GM21360 (cell line): ENCODE results near the gene WNK2.

Source experiments
- ATAC-seq: cut with Tn5 transposase; IDR thresholded peaks from one replicate; pipeline ENCODE4 v1.9.1; 2021; ENCODE audit warnings: mild to moderate bottlenecking, moderate library complexity; ENCODE audit not compliant: unreplicated experiment

WNK2 gene

GRCh38 chr9:93198117-93198837 is 14.3 kb downstream of the WNK2 start:
- no peak for ATAC-seq

GRCh38 chr9:93198838-93199625 is 15.1 kb downstream of the WNK2 start:
- ATAC-seq, result no peak

- no peak for ATAC-seq
Measured at GRCh38 chr9:93200449-93200742, 16.5 kb downstream of the WNK2 start.

- no peak for ATAC-seq
Measured at GRCh38 chr9:93200989-93201334, 17.0 kb downstream of the WNK2 start.

GRCh38 chr9:93203026-93203717 is 19.2 kb downstream of the WNK2 start:
- ATAC-seq, result no peak

GRCh38 chr9:93203718-93204469 is 20.0 kb downstream of the WNK2 start:
- ATAC-seq, result no peak

- ATAC-seq, result no peak
Measured at GRCh38 chr9:93204470-93205043, 20.6 kb downstream of the WNK2 start.

- ATAC-seq, result no peak
Measured at GRCh38 chr9:93205045-93205768, 21.3 kb downstream of the WNK2 start.

GRCh38 chr9:93205896-93206575 is 22.1 kb downstream of the WNK2 start:
- no peak for ATAC-seq

- no peak for ATAC-seq
Measured at GRCh38 chr9:93206576-93207155, 22.7 kb downstream of the WNK2 start.

GRCh38 chr9:93207326-93207814 is 23.4 kb downstream of the WNK2 start:
- no peak for ATAC-seq

- no peak for ATAC-seq
Measured at GRCh38 chr9:93207860-93208734, 24.2 kb downstream of the WNK2 start.

GRCh38 chr9:93209097-93209496 is 25.2 kb downstream of the WNK2 start:
- ATAC-seq, result no peak

- ATAC-seq, result no peak
Measured at GRCh38 chr9:93209576-93210323, 25.8 kb downstream of the WNK2 start.

- ATAC-seq, result no peak
Measured at GRCh38 chr9:93210324-93210973, 26.5 kb downstream of the WNK2 start.

GRCh38 chr9:93210974-93211653 is 27.2 kb downstream of the WNK2 start:
- no peak for ATAC-seq

GRCh38 chr9:93211654-93212001 is 27.7 kb downstream of the WNK2 start:
- ATAC-seq, result no peak
